OCI-LY3 (cell line): ENCODE data around the gene ANO4.

Source experiments
- CTCF ChIP-seq: fragments of 200-600, 300-600 bp; sonication (generic); IDR thresholded peaks from 2 replicates; pipeline ENCODE4 v1.5.1; 2014; ENCODE audit warnings: antibody characterized with exemption, low read length, low read depth
- EZH2phosphoT487 ChIP-seq: fragments of 200-600 bp; shearing (Covaris generic); IDR thresholded peaks from 2 replicates; pipeline ENCODE4 v1.6.1; 2018; ENCODE audit warnings: antibody characterized with exemption, mixed run types, low read depth

DNA sequence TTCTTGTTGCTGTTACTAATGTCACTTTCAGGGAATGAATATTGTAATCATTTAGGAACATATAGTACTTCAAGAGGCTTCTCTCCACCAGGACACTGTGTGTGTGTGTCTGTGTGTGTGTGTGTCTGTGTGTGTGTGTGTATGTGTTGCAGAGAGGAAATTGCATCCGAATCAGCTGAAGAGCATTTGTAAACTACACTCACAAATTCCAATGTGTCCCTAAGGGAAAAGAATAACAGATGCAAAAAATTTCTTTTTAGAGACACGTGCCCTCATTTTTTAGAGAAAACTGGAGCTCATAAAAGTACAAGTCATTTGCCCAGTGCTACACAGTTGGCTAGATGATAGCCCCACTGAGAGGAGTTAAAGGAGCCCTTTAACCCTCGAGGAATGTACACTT lies 168.8 kb downstream of the ANO4 start:
- TF ChIP-seq CTCF, result no peak
- no peak for TF ChIP-seq EZH2phosphoT487
